ENCODE results near the gene DOK6.

GRCh38 chr18:69898241-69898861 lies 497.7 kb downstream of the DOK6 start:
- no peak for TF ChIP-seq POLR2A (IDR thresholded peaks at IDR 0.05; ENCODE audit: low read length)
- TF ChIP-seq GATA1 (IDR thresholded peaks at IDR 0.05; ENCODE audit: low read depth, low read length), result no peak

Data from erythroblast (primary cell).